Left lung (tissue), 10 donors: Measurements from ENCODE around the gene OR2T11. TPM values are rescaled to one million over a fixed set of nuclear protein-coding genes. Genes with fewer than 3 reads are reported as not detected.

ENCODE experiments used
- ATAC-seq: fragments of 200-7000 bp; cut with Tn5 transposase; one replicate; pipeline ENCODE4 v1.9.1; 2020; ENCODE audit warnings: moderate library complexity
- DNase-seq, 4 donors: peaks; one replicate each; pipeline ENCODE4 v3.0.0-alpha.2; 2013 to 2020
- H3K27ac ChIP-seq, 2 donors: fragments of 200-600 bp; sonication (generic) in 1 of 2; one replicate each; pipeline versions ENCODE4 v1.5.0 to v1.8.0; 2020 to 2021
- H3K27me3 ChIP-seq, 2 donors: fragments of 200-600 bp; sonication (generic) in 1 of 2; one replicate each; pipeline versions ENCODE4 v1.5.0 to v1.8.0; 2020 to 2021
- H3K36me3 ChIP-seq, 2 donors: fragments of 200-600 bp; sonication (generic) in 1 of 2; one replicate each; pipeline versions ENCODE4 v1.5.0 to v1.8.0; 2020 to 2021
- H3K4me1 ChIP-seq, 2 donors: fragments of 200-600 bp; one replicate each; pipeline ENCODE4 v1.8.0; 2021
- H3K4me3 ChIP-seq, 2 donors: fragments of 200-600 bp; sonication (generic) in 1 of 2; one replicate each; pipeline versions ENCODE4 v1.5.0 to v1.8.0; 2020 to 2021; ENCODE audit warnings: mild to moderate bottlenecking in 1 of 2
- H3K9me3 ChIP-seq, 2 donors: fragments of 200-600 bp; sonication (generic) in 1 of 2; one replicate each; pipeline versions ENCODE4 v1.5.0 to v1.8.0; 2020 to 2021
- intact Hi-C, 2 donors: fragments of 100-400 bp; cut with DNase I; formaldehyde crosslinking; loops; one replicate each; pipeline versions ENCODE4 v1.11.2 to v1.14.2; 2022
- polyA plus RNA-seq, 6 donors: library from polyadenylated mRNA; unstranded; fragments of 120-200 nt; gene quantifications; one replicate each; pipeline ENCODE4 v1.2.1, GENCODE V29; 2013; ENCODE audit not compliant: insufficient read length in 6 of 6
- total RNA-seq, 2 donors: library from RNA; stranded (reverse); fragmentation: NEBNext Ultra II Directional; extraction: Animal tissue kit (Norgen Biotek cat#: 25700); gene quantifications; one replicate each; pipeline ENCODE4 v1.2.1, GENCODE V29; 2021
- TF ChIP-seq, protein P1 (sequence below), 2 donors: fragments of 200-600 bp; sonication (generic) in 1 of 2; IDR thresholded peaks; one replicate each; pipeline versions ENCODE4 v1.5.0 to v1.8.0; 2021; ENCODE audit warnings: antibody characterized with exemption in 2 of 2
- donor health status: DM: no; HTN: yes; CAD: no.
- donor health status: DM: no; HTN: no; CAD: no.

The OR2T11 gene
- total and polyA plus RNA-seq, 8 donors, result 0.04 TPM; not detected in 7

DNA sequence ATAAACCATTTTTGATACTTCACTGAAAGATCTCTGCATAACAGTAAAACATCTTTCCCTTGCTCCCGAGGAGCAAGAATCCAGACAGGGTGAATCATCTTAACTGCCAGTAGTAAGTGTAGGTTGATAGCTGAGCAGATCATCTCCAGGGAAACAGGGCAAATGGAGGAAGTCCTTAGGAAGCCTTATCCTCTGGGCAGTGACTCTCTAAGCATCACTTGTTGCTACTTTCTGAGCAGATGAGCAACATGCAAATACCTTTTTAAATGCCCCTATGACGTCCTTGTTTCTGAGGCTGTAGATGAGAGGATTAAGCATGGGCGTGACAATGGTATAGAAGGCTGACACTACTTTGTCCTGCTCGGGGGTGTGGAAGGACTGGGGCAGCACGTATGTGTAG, 8.9 kb downstream of the OR2T11 start:
- intact Hi-C loops, result loop anchor here in 1 of 2 donors (5.0 kb wide), 1 partner anchor 181 kb away; no protein-coding TSS in a partner anchor
- H3K27ac ChIP-seq, result no peak overlapping the region
- no peak for ATAC-seq
- no peaks in the 10 kb centered on the region for H3K4me1 ChIP-seq
- H3K36me3 ChIP-seq, result no peaks in the 10 kb centered on the region
- no peak overlapping the region for H3K4me3 ChIP-seq
- H3K27me3 ChIP-seq, result no peaks in the 10 kb centered on the region
- DNase-seq, result no peak
- TF ChIP-seq, protein P1, sequence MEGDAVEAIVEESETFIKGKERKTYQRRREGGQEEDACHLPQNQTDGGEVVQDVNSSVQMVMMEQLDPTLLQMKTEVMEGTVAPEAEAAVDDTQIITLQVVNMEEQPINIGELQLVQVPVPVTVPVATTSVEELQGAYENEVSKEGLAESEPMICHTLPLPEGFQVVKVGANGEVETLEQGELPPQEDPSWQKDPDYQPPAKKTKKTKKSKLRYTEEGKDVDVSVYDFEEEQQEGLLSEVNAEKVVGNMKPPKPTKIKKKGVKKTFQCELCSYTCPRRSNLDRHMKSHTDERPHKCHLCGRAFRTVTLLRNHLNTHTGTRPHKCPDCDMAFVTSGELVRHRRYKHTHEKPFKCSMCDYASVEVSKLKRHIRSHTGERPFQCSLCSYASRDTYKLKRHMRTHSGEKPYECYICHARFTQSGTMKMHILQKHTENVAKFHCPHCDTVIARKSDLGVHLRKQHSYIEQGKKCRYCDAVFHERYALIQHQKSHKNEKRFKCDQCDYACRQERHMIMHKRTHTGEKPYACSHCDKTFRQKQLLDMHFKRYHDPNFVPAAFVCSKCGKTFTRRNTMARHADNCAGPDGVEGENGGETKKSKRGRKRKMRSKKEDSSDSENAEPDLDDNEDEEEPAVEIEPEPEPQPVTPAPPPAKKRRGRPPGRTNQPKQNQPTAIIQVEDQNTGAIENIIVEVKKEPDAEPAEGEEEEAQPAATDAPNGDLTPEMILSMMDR (IDR thresholded peaks at IDR 0.05), result no peak
- H3K9me3 ChIP-seq, result no peaks in the 10 kb centered on the region

DNA sequence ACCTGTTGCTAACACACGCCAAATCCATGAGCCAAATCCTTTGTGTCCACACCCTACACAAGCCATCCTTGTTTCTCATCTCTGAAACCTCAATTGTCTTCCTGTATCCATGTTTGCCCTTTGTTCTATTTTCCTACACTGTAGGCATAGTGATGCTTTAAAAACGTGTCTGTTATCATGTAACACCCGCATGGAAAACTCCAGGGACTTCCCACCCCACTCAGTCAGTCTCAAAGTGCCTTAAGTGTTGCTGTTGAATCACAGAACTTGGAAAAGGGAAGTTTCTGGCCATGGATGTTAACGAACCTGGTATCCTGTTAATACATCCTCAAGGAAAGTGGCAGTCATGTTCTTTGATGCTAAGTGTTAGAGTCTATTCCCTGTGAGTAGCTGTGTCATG, 9.7 kb downstream of the OR2T11 start:
- DNase-seq (no peak), ATAC-seq (no peak)
- intact Hi-C loops, result loop anchor here in 1 of 2 donors (5.0 kb wide), 1 partner anchor 182 kb away; no protein-coding TSS in a partner anchor

DNA sequence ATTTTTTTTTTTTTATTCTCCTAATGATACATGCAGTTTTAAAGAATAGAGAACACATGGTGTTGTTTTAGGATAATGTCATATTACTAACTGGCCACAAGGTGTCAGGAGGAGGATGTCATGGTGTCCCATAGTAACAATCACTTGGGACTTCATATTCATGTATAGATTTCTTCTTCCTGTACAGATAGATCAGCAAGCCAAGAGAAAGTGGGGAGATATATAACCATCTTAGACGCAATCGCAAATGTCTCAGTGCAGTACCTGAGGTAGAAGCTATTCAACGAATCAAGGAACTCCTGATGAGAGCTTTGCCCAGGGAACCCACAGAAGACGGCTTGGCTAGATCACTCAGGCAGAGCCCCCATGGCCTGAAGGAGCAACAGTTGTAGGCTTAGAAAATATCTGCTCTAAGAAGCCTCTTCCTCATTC, 12.3 kb downstream of the OR2T11 start:
- intact Hi-C loops, result no loop called here
- Histone ChIP-seq H3K4me3 (no peak overlapping the region), H3K9me3 (no peaks in the 10 kb centered on the region), H3K4me1 (no peaks in the 10 kb centered on the region), H3K36me3 (no peaks in the 10 kb centered on the region), H3K27ac (no peak overlapping the region), H3K27me3 (no peaks in the 10 kb centered on the region)
- TF ChIP-seq, protein P1 (IDR thresholded peaks at IDR 0.05), result peak; percentile 51 to 56
- DNase-seq (peak in 1 of 4 donors; percentile 3), ATAC-seq (peak; percentile 84)

More for the DNA sequence above, 9.7 kb downstream of the OR2T11 start:
- Histone ChIP-seq H3K9me3 (no peaks in the 10 kb centered on the region), H3K27me3 (no peaks in the 10 kb centered on the region), H3K36me3 (no peaks in the 10 kb centered on the region), H3K4me3 (no peak overlapping the region), H3K27ac (no peak overlapping the region), H3K4me1 (no peaks in the 10 kb centered on the region)
- TF ChIP-seq, protein P1 (IDR thresholded peaks at IDR 0.05), result no peak

DNA sequence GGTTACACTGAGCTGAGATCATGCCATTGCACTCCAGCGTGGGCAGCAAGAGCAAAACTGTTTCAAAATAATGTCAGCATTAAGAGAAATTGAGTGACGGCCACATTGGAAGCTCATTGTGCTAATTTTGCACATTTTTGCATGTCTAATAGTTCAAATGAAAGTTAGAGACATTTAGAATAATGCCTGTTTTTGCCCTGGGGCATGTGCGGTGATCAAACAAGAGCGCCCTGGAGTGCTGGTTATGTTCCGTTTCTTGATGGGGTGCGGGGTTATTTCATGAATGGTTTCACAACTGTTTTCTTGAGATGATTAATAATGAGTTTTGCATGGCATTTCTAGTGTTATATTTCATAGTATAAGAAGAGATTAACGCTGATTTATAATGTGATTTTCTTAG, 13.1 kb downstream of the OR2T11 start:
- Histone ChIP-seq H3K4me3 (no peak overlapping the region), H3K27ac (no peak overlapping the region), H3K9me3 (no peaks in the 10 kb centered on the region), H3K36me3 (no peaks in the 10 kb centered on the region), H3K27me3 (no peaks in the 10 kb centered on the region), H3K4me1 (no peaks in the 10 kb centered on the region)
- ATAC-seq (no peak), DNase-seq (no peak)
- TF ChIP-seq, protein P1 (IDR thresholded peaks at IDR 0.05), result no peak
- intact Hi-C loops, result no loop called here

DNA sequence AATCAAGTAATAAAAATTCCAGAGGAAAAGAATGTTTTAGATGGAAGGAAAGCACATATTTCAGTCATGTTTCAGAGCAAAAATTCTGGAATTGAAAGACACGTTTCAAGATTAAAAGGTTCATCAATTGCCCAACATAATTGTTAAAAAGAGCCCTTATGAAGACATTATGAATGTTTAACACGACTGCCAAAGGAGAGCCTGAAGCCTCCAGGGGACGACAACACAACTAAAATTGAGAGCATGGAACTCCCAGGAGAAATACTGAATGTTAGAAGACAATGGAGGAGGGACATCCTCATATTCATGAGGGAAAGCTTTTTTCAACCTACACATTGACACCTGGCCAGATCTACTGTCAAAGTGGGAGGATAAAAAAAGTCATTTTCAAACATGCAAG, 16.0 kb downstream of the OR2T11 start:
- Histone ChIP-seq H3K27me3 (no peaks in the 10 kb centered on the region), H3K4me1 (no peaks in the 10 kb centered on the region), H3K4me3 (no peak overlapping the region), H3K9me3 (no peaks in the 10 kb centered on the region), H3K27ac (no peak overlapping the region), H3K36me3 (no peaks in the 10 kb centered on the region)
- TF ChIP-seq, protein P1 (IDR thresholded peaks at IDR 0.05), result peak; percentile 63 to 77
- DNase-seq (peak in 1 of 4 donors; percentile 50), ATAC-seq (peak; percentile 72)
- intact Hi-C loops, result no loop called here
